Central memory CD4-positive, alpha-beta T cell (primary cell): ENCODE measurements around the gene EFHC1.

Experiments
- DNase-seq: peaks from one replicate; pipeline ENCODE4 v3.0.0; 2022

EFHC1 gene

GRCh38 chr6:52544602-52545405, 124.7 kb downstream of the EFHC1 start:
- no peak for DNase-seq

- no peak for DNase-seq
Measured at GRCh38 chr6:52545406-52546119, 125.4 kb downstream of the EFHC1 start.

- DNase-seq = no peak
Measured at GRCh38 chr6:52546192-52546591, 126.0 kb downstream of the EFHC1 start.

- no peak for DNase-seq
Measured at GRCh38 chr6:52546678-52547077, 126.5 kb downstream of the EFHC1 start.

- no peak for DNase-seq
Measured at GRCh38 chr6:52547647-52548352, 127.7 kb downstream of the EFHC1 start.

- no peak for DNase-seq
Measured at GRCh38 chr6:52548353-52548713, 128.2 kb downstream of the EFHC1 start.

GRCh38 chr6:52548999-52549398, 128.9 kb downstream of the EFHC1 start:
- DNase-seq = no peak

- no peak for DNase-seq
Measured at GRCh38 chr6:52549428-52549827, 129.3 kb downstream of the EFHC1 start.

- no peak for DNase-seq
Measured at GRCh38 chr6:52550014-52550575, 130.0 kb downstream of the EFHC1 start.

- DNase-seq = no peak
Measured at GRCh38 chr6:52550870-52551269, 130.7 kb downstream of the EFHC1 start.

- no peak for DNase-seq
Measured at GRCh38 chr6:52551483-52552277, 131.5 kb downstream of the EFHC1 start.

GRCh38 chr6:52552278-52552643, 132.1 kb downstream of the EFHC1 start:
- DNase-seq = no peak

- no peak for DNase-seq
Measured at GRCh38 chr6:52553158-52553557, 133.0 kb downstream of the EFHC1 start.

GRCh38 chr6:52553719-52554118, 133.6 kb downstream of the EFHC1 start:
- no peak for DNase-seq

- DNase-seq = no peak
Measured at GRCh38 chr6:52554684-52555280, 134.6 kb downstream of the EFHC1 start.

GRCh38 chr6:52555518-52556233, 135.5 kb downstream of the EFHC1 start:
- no peak for DNase-seq

GRCh38 chr6:52557389-52558265, 137.5 kb downstream of the EFHC1 start:
- no peak for DNase-seq

- DNase-seq = no peak
Measured at GRCh38 chr6:52558266-52559000, 138.3 kb downstream of the EFHC1 start.

GRCh38 chr6:52560462-52560861, 140.3 kb downstream of the EFHC1 start:
- no peak for DNase-seq

GRCh38 chr6:52562911-52563310, 142.8 kb downstream of the EFHC1 start:
- no peak for DNase-seq
